HG02623 (cell line): ENCODE data around the gene UPF2.
"Not testable (repeated sequence)": the region's sequence is repeated elsewhere in the genome, so short reads cannot be mapped to it uniquely, and the experiment has no call there.

Experiments
- ATAC-seq: cut with Tn5 transposase; IDR thresholded peaks from one replicate; pipeline ENCODE4 v1.9.1; 2021; ENCODE audit warnings: moderate library complexity; ENCODE audit not compliant: unreplicated experiment

Gene UPF2

DNA sequence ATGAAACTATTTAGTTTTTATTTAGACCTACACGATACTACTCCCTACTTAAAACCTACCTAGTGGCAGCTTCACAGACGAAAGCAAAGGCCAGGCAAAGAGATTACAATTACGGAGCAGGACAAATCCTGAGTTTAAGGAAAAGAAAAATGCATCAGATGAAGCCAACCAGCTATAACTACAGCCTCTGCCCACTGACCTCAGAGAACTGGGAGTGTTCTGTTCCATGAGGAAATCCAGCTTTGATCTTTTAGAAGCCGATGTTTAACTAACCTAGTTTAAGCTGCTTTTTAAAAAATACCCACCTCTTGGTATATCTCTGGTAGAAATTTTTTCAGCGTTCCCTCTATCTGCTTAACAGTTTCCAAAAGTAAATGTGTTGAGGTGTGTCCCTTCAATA, 3.0 kb upstream of the UPF2 start:
- no peak for ATAC-seq

- ATAC-seq, result no peak
Measured at GRCh38 chr10:12042409-12042796, 206 bp downstream of the UPF2 start.

DNA sequence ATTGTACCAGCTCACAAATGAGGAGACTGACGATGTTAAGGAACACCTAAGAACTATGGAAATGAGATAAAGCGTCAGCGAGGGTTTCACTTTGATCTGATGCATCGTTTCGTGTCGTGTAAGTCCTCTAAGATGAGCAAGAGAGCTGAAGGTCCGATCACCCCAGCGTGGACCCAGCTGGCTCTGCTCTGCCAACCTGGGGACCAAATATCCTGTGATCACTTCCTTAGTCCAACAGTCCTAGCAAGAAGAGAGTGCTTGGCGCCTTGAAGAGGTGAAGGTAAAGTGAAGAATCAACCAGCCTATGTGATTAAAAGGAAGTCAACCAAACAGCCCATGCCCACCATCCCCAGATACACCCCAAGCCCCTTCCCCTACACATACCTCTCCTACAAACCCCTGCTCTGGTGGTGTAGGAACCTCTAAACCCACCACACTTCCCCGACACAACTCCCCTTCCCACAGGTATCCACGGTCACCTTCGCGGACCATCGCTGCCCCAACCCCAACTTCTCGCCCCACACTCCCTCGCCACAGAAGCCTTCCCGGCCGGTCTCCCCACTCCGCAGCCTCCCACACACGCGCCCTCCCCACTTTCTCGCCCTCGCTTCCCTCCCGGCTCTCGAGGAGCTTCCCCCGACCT, 722 bp downstream of the UPF2 start:
- ATAC-seq, result no peak

- ATAC-seq, result no peak
Measured at GRCh38 chr10:12036073-12036655, 6.4 kb downstream of the UPF2 start.

GRCh38 chr10:12031404-12031803, 11.2 kb downstream of the UPF2 start:
- ATAC-seq, result no peak

DNA sequence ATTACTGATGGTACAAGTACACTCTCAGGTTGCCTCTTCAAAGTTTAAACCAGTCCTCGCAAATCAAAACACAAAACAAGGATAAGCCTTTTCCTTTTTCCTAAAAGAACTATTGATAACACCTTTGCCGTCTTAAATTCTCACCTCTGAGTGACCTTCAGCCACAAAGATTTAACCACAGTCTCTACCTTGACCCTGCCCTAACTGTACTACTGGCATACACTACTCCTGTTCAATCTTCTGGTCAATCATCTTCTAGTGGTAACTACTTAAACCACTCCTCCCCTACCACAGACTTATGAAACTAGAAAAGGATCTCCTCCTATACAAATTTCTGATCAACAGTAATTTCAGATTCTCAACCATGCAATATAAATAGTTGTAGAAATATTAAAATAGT, 15.1 kb downstream of the UPF2 start:
- ATAC-seq, result peak; percentile 92

GRCh38 chr10:12025591-12025990, 17.0 kb downstream of the UPF2 start:
- ATAC-seq, result no peak

GRCh38 chr10:12022580-12023257, 19.9 kb downstream of the UPF2 start:
- no peak for ATAC-seq

GRCh38 chr10:12020574-12020973, 22.0 kb downstream of the UPF2 start:
- ATAC-seq, result no peak

GRCh38 chr10:12019283-12019971, 23.2 kb downstream of the UPF2 start:
- no peak for ATAC-seq

DNA sequence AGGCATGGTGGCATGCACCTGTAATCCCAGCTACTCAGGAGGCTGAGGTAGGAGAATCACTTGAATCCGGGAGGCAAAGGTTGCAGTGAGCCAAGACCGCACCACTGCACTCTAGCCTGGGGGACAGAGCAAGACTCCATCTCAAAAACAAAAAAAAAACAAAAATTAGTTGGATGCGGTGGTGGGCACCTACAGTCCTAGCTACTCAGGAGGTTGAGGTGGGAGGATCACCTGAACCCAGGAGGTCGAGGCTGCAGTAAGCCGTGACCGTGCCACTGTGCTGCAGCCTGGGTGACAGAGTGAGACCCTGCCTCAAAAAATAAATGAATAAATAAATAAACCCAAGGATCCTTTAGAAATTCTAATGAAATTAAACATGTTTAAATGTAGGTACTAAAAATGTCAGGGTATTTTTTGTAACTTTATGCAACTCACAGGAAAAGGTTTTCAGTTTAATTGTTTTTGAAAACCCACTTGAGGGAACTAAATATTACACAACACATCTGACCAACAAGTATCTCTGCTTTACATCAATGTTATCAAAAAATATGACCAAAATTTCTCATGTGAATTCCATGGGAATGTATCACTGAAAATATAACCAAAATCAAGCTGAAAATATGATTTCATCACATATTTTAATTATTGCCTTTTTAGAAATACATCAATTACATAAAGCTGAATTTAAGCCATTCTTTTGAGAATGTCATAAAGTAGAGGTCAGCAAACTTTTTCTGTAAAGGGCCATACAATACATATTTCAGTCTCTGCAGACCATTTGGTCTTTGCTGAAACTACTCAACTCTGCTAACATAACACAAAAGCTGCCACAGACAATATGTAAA, 23.9 kb downstream of the UPF2 start:
- no peak for ATAC-seq

DNA sequence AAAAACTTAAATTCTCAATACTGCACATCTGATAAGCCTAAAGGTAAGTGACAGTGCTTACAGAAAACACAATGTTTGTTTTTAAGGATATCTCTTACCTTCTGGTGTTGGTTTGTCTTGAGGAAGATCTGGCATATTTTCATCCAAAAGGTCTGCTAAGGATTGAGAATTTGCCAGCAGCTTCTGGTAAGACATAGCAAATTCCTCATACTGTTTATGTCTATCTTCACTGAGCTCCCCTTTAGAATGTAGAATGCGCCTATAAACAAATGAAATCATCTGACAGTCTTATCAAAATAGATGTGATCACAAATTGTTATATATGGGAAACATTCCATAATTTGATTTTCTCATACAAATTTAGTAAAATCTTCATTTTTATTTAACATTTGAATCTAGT, 28.7 kb downstream of the UPF2 start:
- ATAC-seq, result no peak

DNA sequence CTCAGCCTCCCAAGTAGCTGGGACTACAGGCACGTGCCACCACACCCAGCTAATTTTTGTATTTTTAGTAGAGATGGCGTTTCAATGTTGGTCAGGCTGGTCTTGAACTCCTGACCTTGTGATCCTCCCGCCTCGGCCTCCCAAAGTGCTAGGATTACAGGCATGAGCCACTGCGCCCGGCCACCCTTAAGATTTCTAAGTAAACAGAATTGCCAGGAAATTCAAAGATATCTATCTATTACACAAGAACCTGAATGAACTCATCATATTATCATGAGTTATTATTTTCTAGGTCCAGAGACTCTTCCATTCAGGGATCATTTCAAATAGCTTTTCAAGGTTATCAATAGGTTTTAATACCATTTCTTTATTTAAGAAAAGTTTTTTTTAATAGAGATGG, 29.2 kb downstream of the UPF2 start:
- ATAC-seq, result not testable (repeated sequence)

- no peak for ATAC-seq
Measured at GRCh38 chr10:12010353-12010752, 32.3 kb downstream of the UPF2 start.

DNA sequence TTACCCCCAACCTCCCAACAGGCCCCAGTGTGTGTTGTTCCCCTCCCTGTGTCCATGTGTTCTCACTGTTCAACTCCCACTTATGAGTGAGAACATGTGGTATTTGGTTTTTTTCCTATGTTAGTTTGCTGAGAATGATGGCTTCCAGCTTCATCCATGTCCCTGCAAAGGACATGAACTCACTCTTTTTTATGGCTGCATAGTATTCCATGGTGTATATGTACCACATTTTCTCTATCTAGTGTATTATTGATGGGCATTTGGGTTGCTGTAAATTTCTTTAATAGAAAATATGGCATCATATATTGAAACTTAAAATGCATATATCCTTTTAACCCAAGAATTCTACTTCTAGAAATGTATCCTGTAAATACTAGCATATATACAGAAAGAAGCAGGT, 33.8 kb downstream of the UPF2 start:
- ATAC-seq, result not testable (repeated sequence)

- ATAC-seq, result no peak
Measured at GRCh38 chr10:12006671-12007070, 35.9 kb downstream of the UPF2 start.

DNA sequence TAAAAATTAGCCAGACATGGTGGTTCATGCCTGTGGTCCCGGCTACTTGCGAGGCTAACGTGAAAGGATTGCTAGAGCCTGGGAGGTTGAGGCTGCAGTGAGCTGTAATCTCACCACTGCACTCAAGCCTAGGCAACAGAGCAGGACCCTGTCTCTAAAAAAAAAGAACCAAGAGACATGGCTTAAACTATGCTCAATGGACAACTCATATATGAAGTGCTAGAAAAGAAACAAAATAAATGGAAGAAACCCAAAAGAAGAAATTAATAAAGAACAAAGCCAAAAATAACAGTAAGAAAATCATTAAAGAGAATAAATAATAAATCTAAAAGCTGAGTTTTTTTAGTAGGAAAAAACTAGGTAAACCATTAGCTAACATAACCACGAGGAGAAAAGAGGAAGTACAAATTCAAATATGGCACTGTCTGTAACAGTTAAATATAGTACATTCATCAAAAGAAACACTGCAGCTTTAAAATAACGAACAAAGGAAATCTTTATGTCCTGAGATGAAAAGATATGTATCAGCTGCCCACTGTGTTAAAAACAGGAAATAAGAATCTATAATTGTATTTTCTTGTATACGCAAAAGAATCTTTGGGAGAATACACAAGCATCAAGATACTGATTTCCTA, 48.7 kb downstream of the UPF2 start:
- ATAC-seq, result no peak

- no peak for ATAC-seq
Measured at GRCh38 chr10:11988924-11989323, 53.7 kb downstream of the UPF2 start.

GRCh38 chr10:11986593-11987216, 55.9 kb downstream of the UPF2 start:
- no peak for ATAC-seq

DNA sequence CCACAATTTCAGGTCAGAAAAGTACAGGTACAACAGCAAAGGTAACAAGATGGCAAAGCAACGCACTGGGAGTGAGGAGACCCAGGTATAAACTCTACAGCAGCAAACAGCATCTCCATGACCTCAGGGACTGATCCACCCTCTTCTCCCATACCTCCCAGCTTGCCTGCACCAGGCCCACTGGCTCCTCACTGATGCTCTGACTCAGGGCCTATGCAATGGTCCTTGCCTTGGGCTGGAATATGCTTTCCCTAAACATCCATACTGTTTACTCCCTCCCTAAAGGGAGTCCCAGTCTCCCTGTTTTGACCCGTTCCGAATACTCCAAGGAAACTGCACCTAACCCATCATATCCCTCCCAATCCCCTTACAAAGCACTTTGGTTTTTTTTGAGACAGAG, 60.4 kb downstream of the UPF2 start:
- ATAC-seq, result no peak
